Measurements from ENCODE around the gene MAPK1IP1L.

GRCh38 chr14:55105991-55106390 lies 54.5 kb downstream of the MAPK1IP1L start:
- TF ChIP-seq CTCF (IDR thresholded peaks at IDR 0.05; ENCODE audit: insufficient read depth, low read length) (no peak), POLR2AphosphoS5 (IDR thresholded peaks at IDR 0.05; ENCODE audit: low read depth) (no peak), REST (IDR thresholded peaks at IDR 0.05; ENCODE audit: insufficient replicate concordance, low read depth) (no peak), GABPA (IDR thresholded peaks at IDR 0.05; ENCODE audit: low read depth) (no peak), SPI1 (IDR thresholded peaks at IDR 0.05; ENCODE audit: borderline replicate concordance, low read depth) (no peak)
